MCF 10A (cell line): Measurements from ENCODE around the gene NR5A2. TPM values are rescaled to one million over a fixed set of nuclear protein-coding genes. Genes with fewer than 3 reads are reported as not detected.

ENCODE experiments used
- BruUV-seq: library from RNA; stranded (reverse); fragments of 400-500 nt; replicated peaks from 2 replicates; lab custom pipeline; 2021; lab: Mats Ljungman, UMichigan
- CTCF ChIA-PET: fragments of 300-600 bp; sonication (Branson Sonifier 250); formaldehyde crosslinking; extraction: SDS; loops from one replicate; lab custom pipeline; 2021; ENCODE audit warnings: antibody characterized with exemption, inconsistent platforms; lab: Yijun Ruan, JAX
- POLR2A ChIA-PET: fragments of 300-600, 350-650 bp; sonication (Branson Sonifier 250); formaldehyde crosslinking; extraction: SDS; loops from one replicate; lab custom pipeline; 2020; ENCODE audit warnings: antibody characterized with exemption, inconsistent platforms; lab: Yijun Ruan, JAX
- DNase-seq: peaks from one replicate; pipeline ENCODE4 v3.0.0-alpha.2; 2018; ENCODE audit not compliant: unreplicated experiment
- H3K27ac Mint-ChIP-seq: one replicate; pipeline ENCODE4 v1.8.0; 2022; ENCODE audit warnings: mild to moderate bottlenecking, low read depth, mixed read lengths; ENCODE audit not compliant: unreplicated experiment
- H3K27me3 Mint-ChIP-seq: one replicate; pipeline ENCODE4 v1.8.0; 2022; ENCODE audit warnings: mixed read lengths; ENCODE audit not compliant: insufficient read depth, unreplicated experiment
- H3K36me3 Mint-ChIP-seq: one replicate; pipeline ENCODE4 v1.8.0; 2022; ENCODE audit warnings: mild to moderate bottlenecking, moderate library complexity, mixed read lengths; ENCODE audit not compliant: insufficient read depth, unreplicated experiment
- H3K4me1 Mint-ChIP-seq: one replicate; pipeline ENCODE4 v1.8.0; 2022; ENCODE audit warnings: mixed read lengths; ENCODE audit not compliant: insufficient read depth, unreplicated experiment
- H3K4me3 Mint-ChIP-seq: one replicate; pipeline ENCODE4 v1.8.0; 2022; ENCODE audit warnings: mild to moderate bottlenecking, moderate library complexity, mixed read lengths; ENCODE audit not compliant: unreplicated experiment
- H3K9me3 Mint-ChIP-seq: one replicate; pipeline ENCODE4 v1.8.0; 2022; ENCODE audit warnings: mixed read lengths; ENCODE audit not compliant: unreplicated experiment
- intact Hi-C: fragments of 100-400 bp; cut with micrococcal nuclease; formaldehyde crosslinking; loops from 2 replicates; pipeline ENCODE4 v1.14.1; 2022
- total RNA-seq: library from RNA; stranded (reverse); gene quantifications from 2 replicates; pipeline ENCODE4 v1.2.3, GENCODE V29; 2022
- TF ChIP-seq, protein P1 (sequence below): fragments of 200-600 bp; IDR thresholded peaks from one replicate; pipeline ENCODE4 v1.8.0; 2022; ENCODE audit warnings: antibody characterized with exemption, mild to moderate bottlenecking; ENCODE audit not compliant: unreplicated experiment

The NR5A2 gene
- total RNA-seq, 1 experiment from 2014 or later: 0.09 TPM

DNA sequence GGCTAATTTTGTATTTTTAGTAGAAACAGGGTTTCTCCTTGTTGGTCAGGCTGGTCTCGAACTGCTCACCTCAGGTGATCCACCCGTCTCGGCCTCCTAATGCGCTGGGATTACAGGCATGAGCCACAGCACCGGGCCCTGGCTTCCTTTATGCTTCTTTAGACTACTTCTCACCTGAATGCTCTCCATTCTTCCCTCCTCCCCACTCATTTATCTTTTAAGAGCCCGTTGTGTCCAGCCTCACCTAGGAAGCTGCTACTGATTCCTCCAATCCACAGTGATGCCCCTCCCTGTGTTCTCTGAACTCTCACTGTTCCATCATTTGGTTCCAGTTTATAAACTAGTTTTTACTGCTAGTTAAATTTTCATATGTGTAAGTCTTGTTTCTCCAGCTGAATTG is 44.9 kb upstream of the NR5A2 start:
- POLR2A ChIA-PET: interaction anchor here (0.7 kb wide), 1 partner anchor 24 kb away, joined by 3 read pairs; no protein-coding TSS in a partner anchor
- no TSS peak for BruUV-seq
- no peak overlapping the region for H3K4me3 Mint-ChIP-seq
- intact Hi-C loops: no loop called here
- H3K36me3 Mint-ChIP-seq: no peaks in the 10 kb centered on the region
- peaks cover 6% of the 10 kb centered on the region for H3K4me1 Mint-ChIP-seq
- H3K9me3 Mint-ChIP-seq: no peaks in the 10 kb centered on the region
- TF ChIP-seq, protein P1, sequence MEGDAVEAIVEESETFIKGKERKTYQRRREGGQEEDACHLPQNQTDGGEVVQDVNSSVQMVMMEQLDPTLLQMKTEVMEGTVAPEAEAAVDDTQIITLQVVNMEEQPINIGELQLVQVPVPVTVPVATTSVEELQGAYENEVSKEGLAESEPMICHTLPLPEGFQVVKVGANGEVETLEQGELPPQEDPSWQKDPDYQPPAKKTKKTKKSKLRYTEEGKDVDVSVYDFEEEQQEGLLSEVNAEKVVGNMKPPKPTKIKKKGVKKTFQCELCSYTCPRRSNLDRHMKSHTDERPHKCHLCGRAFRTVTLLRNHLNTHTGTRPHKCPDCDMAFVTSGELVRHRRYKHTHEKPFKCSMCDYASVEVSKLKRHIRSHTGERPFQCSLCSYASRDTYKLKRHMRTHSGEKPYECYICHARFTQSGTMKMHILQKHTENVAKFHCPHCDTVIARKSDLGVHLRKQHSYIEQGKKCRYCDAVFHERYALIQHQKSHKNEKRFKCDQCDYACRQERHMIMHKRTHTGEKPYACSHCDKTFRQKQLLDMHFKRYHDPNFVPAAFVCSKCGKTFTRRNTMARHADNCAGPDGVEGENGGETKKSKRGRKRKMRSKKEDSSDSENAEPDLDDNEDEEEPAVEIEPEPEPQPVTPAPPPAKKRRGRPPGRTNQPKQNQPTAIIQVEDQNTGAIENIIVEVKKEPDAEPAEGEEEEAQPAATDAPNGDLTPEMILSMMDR: no peak
- no peak for DNase-seq
- CTCF ChIA-PET: interaction anchor here (1.1 to 1.2 kb wide), 2 partner anchors 34 to 298 kb away, joined by 3 to 4 read pairs; no protein-coding TSS in a partner anchor
- no peak overlapping the region for H3K27ac Mint-ChIP-seq
- H3K27me3 Mint-ChIP-seq: no peaks in the 10 kb centered on the region

DNA sequence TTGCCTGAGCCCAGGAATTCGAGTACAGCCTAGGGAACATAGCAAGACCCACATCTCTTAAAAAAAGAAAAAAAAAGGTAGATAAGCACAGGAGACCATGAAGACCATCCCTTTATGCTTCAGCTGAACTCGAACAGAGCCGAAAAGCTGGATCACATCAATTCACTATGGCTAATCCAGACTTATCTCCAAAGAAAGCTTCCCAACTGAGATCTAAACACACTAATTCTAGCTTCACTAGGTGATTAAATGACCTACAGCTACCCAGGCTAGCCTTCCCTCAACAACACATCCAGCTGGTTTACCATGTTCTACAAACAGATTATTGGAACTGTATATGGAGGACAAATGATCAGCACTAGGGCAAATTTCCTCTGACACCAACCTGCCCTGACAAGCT is 44.0 kb upstream of the NR5A2 start:
- TF ChIP-seq, protein P1: no peak
- DNase-seq: no peak
- no peaks in the 10 kb centered on the region for H3K27me3 Mint-ChIP-seq
- peaks cover 6% of the 10 kb centered on the region for H3K4me1 Mint-ChIP-seq
- CTCF ChIA-PET: interaction anchor here (1.1 kb wide), 1 partner anchor 35 kb away, joined by 3 read pairs; no protein-coding TSS in a partner anchor
- POLR2A ChIA-PET: interaction anchor here (0.5 kb wide), 1 partner anchor 15 kb away, joined by 3 read pairs; no protein-coding TSS in a partner anchor
- no peaks in the 10 kb centered on the region for H3K9me3 Mint-ChIP-seq
- BruUV-seq: no TSS peak
- H3K4me3 Mint-ChIP-seq: no peak overlapping the region
- no peak overlapping the region for H3K27ac Mint-ChIP-seq
- intact Hi-C loops: no loop called here
- H3K36me3 Mint-ChIP-seq: no peaks in the 10 kb centered on the region

DNA sequence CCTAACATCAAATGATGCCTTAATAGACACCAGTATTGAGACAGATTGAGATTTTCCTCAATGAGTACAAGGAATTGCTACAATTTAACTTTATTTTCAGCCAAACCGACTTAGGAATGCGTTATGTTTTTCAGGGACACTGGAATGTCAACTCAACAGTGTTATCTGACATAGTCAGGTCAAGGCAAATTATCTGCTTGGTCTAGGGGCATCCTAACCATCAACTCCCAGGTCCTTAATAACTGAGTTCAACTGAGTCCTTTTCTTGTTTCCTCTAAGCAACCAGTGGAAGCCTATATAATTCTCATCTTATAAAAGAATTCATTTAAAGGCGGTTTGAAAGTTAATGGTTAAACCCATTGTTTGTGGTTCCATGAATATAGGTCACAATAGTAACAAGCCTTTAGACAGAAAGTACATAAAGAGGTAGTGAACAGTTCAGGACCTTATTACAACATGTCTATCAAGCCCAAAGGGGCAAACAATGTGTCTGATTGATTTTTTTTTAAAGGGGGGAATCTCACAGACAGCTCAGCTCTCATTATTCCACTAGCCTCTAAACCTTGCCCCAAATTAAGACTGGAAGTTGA is 32.3 kb upstream of the NR5A2 start:
- Mint-ChIP-seq H3K36me3 (no peaks in the 10 kb centered on the region), H3K4me3 (no peak overlapping the region), H3K4me1 (no peaks in the 10 kb centered on the region), H3K27ac (no peak overlapping the region), H3K27me3 (no peaks in the 10 kb centered on the region), H3K9me3 (no peaks in the 10 kb centered on the region)
- intact Hi-C loops: no loop called here
- no TSS peak for BruUV-seq
- ChIA-PET POLR2A (interaction anchor here (0.6 kb wide), 1 partner anchor 527 kb away, joined by 4 read pairs; no protein-coding TSS in a partner anchor), CTCF (interaction anchor here (0.5 kb wide), 1 partner anchor 16 kb away, joined by 3 read pairs; no protein-coding TSS in a partner anchor)
- no peak for DNase-seq
- TF ChIP-seq, protein P1: no peak

DNA sequence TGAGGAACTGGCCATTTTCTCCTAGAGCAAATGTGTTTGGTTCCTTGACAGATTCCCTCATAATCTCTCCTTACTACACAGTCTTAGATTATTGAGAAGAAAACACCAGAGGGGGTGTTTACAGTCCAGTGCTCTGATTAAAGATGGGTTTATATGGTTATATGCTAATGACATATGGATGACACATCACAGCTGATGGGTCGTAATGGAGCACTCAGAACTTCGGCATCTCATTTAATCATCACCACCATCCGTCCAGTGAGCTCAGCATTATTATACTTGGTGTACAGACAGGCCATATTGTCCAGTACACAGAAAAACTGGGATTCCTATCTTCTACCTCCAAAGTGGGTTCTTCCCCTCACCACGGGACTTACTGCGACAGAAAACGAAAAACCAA is 22.3 kb upstream of the NR5A2 start:
- ChIA-PET POLR2A (no interaction called here), CTCF (no interaction called here)
- no TSS peak for BruUV-seq
- intact Hi-C loops: no loop called here
- Mint-ChIP-seq H3K27ac (no peak overlapping the region), H3K36me3 (no peaks in the 10 kb centered on the region), H3K4me1 (no peaks in the 10 kb centered on the region), H3K4me3 (no peak overlapping the region), H3K27me3 (no peaks in the 10 kb centered on the region), H3K9me3 (no peaks in the 10 kb centered on the region)
- no peak for DNase-seq
- TF ChIP-seq, protein P1: no peak
